Stimulated activated CD4-positive, alpha-beta T cell treated with anti-CD3 and anti-CD28 coated beads, Interleukin-1b, Interleukin-23, amount 100 ng/mL, for 1 hour (primary cell): ENCODE measurements around the gene STOML2.
"Not testable (repeated sequence)": the region's sequence is repeated elsewhere in the genome, so short reads cannot be mapped to it uniquely, and the experiment has no call there.

ENCODE experiments used
- DNase-seq, 2 donors: peaks; one replicate each; pipeline ENCODE4 v3.0.0-alpha.2; 2020; ENCODE audit warnings: low read depth in 2 of 2

STOML2 gene

DNA sequence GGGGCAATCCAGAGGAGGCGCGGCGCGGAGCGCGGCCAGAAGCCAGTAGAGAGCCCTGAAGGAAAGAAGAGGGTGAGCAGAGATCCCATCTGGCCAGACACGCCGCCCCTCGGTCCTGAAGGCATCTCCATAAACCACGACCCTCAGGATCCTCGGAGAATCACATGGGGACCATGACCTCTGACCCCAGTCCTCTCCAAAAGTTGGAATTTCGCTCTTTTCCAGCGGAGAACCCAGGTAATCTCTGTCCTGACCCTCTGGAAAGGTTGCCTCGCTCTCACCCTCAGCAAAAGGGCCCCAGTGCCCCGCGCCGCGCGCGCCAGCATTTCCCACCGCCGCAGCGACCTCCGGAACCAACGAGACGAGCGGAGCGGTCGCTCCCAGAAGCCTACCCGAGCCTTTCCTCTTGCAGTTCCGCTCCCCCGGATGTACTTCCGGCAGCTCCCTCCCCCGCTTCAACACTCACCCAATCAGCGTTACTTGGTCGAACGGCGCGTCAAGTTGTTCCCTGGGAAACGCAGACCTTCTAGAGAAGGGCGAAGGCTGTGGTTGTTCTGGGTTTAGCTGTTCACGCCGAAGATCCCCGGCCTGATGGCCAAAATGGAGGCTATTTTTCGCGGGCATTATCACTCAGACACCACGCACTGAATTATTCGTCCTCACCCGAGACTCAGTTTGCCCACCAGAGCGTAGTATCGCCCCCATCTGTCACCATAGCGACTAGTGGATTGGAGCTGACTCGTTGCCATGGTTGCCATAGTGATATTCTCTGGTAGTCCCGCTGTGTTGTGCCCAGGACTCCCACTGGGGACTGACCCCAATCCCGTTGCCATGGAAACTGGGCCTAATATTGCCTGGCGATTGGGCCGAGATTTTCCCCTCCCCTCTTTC, at the start of gene STOML2:
STOML2 (minus strand) TSS at position 363 of the 891 bp plus-strand sequence; CDS start at position 326, 37 bp downstream.
- peak; percentile 72 to 78 for DNase-seq

- not testable (repeated sequence) for DNase-seq
Observed at GRCh38 chr9:35147941-35148563, 45.1 kb upstream of the STOML2 start.

DNA sequence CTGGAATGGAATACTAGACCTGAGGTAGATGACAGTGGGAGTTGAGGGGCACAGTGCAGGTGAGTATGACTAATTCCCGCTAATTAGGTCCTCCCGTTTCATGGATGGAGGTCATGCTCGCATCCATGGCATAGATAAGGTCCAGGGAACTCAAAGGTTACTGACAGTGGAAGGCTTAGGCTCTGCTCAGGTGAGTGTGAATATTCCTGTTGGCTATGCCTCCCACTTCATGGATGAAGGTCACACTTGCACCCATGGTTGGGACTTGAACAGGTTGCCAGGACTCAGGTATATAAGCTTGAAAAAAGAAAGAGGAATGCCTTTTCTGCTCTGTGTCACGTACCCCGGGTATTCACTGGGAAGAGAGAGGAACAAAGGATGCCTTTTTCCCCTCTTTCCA, 39.1 kb upstream of the STOML2 start:
- DNase-seq: no peak

- DNase-seq: no peak
Observed at GRCh38 chr9:35140093-35140492, 37.2 kb upstream of the STOML2 start.

DNA sequence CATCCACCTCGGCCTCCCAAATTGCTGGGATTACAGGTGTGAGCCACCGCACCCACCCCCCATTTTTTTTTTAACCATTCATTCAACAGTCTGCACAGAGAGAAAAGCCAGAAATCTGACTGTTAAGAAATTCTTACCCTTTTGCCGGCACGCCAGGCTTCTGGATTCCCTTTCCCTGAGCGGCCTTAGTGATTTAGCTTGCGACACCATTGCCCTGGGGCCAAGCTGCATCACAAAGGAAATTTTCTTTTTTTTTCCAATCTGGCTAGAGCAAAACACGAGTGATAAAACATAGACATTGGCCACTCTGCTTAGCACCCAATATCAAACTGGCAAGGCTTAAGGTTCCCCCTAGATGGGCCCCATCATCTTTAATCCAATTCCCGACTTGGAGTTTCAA, 33.9 kb upstream of the STOML2 start:
- no peak for DNase-seq

DNA sequence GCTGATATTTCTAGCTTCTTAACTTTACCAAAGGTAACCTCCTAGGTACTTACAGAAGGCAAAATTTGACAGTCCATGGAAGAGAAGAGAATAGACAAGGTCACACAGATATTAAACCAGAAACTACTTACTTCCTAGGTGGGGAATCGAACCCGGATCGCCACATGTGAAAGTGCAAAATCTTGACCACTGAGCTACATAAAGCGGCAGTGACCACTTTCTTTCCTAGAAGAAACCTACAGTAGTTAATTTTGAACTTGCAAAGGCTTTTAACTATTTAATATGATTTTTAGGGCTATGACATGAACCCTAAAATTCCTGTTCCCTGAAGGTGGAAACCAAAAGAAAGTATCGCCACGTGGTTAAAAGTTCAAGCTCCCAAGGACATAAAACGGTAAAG, 33.1 kb upstream of the STOML2 start:
- no peak for DNase-seq

- no peak for DNase-seq
Observed at GRCh38 chr9:35134920-35135319, 32.0 kb upstream of the STOML2 start.

DNA sequence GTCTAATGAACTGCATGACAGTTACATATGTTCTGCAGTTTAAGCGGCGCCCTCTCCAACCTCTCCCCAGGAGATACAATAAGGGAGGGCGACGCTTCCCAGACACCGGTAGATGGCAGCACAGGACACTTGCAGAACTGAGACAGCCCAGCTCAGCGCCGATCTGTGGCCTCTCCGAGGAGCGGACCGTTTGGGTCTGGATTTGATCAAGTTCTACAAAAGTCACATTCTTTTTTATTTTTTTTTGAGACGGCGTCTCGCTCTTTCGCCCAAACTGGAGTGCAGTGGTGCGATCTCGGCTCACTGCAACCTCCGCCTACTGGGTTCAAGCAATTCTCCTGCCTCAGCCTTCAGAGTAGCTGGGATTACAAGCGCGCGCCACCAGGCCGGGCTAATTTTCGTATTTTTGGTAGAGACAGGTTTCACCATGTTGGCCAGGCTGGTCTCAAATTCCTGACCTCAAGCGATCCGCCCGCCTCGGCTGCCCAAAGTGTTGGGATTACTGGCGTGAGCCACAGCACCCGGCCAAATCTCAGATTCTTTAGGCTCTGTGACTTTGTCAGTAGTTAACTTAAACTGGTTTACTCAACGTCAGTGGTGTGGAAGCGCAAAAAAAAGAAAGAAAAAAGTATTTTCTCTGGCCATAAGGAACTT, 14.1 kb upstream of the STOML2 start:
- DNase-seq: peak; percentile 58 to 71

DNA sequence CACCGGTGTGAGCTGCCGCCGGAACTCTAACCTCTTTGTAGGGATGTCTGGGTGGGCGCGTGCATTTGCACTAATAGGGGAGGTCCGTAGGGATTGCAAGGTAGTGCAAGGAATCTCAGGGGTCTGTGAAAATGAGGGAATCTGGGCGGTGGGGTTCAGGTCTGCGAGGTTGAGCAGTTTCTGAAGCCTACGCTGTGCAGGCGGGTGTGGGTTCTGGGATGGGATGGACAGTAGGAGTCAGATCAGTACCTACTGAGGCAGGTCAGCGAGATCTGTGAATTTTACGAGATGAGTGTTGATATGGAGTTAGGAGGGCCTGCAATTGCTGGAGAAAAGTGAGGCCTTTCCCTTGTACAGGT, 13.6 kb upstream of the STOML2 start:
- DNase-seq: no peak

GRCh38 chr9:35115680-35116538, 13.0 kb upstream of the STOML2 start, which contains the start of gene ATOSB:
Gene ATOSB, minus strand, starts transcription at chr9:35115862. Its CDS starts 7,588 bp downstream, at chr9:35108274.
- peak; percentile 69 to 80 for DNase-seq

DNA sequence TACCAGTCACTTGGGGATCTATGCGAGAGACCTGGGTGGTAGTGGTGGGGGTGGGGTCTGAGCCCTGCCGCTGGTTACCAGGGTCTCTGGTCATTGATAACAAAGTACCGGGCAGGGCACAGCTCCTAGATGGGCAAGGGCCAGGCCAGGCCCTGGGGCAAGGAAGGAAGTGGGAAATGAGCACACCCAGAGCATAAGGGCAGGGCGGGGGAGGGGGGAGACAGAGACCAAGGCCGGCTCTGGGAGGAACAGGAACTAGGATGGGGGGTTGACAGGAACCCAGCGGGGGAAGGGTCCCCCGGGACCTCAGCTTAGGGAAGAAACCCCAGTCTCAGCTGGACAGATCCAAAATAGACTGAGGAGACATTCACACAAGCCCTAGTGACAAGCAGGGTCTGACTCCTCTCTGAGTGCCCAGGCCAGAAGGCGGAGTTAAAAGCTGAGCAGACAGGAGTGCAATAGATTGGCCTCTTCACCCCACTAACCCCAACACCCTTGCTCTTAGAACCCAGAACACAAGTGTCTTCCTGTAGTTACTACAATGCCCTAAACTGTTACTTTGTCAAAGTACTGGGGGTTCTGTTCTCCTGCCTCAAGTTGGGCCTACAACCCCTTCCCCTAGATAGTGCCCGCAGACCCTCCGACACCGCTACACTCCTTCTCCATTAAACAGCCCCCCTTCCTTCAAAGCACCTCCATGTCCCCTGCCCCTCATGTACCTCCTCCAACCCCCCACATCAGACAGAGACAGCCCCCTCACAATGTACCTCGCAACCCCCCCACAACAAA, 12.1 kb upstream of the STOML2 start:
- no peak for DNase-seq

DNA sequence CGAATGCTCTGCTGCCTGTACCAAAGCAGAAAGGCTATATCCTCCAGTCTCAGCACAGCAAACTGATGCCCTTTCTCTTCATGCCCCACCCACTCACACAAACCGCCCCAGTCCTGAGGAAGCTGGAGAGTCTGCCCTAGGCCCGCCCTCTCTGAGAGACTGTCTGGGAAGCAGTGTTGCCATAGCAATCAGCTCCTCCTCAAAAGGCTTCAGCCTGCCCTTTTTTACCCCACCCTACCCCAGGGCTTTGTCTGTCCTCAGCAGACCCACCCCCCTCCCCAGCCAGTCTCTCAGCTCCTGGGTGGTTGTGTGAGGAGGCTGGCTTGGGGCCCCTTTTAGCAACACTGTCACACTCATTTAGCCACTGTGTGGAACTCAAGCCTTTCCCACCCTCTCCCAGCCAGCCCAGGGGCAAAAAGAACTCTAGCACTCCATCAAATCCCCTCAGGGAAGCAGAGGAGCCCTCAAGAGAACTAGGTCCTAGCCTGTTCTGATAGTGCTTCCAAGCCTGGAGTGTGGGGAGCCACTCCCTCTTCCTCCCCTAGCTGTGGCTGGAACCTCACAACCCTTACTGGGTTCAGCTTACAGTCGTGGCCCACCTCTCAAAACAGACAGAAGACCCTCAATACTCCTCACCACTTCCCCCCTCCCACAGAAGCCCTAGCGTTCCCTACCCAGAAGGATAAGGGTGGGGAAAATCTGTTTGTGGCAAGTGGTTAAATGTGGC, 11.3 kb upstream of the STOML2 start:
- peak in 1 of 2 donors; percentile 37 for DNase-seq

DNA sequence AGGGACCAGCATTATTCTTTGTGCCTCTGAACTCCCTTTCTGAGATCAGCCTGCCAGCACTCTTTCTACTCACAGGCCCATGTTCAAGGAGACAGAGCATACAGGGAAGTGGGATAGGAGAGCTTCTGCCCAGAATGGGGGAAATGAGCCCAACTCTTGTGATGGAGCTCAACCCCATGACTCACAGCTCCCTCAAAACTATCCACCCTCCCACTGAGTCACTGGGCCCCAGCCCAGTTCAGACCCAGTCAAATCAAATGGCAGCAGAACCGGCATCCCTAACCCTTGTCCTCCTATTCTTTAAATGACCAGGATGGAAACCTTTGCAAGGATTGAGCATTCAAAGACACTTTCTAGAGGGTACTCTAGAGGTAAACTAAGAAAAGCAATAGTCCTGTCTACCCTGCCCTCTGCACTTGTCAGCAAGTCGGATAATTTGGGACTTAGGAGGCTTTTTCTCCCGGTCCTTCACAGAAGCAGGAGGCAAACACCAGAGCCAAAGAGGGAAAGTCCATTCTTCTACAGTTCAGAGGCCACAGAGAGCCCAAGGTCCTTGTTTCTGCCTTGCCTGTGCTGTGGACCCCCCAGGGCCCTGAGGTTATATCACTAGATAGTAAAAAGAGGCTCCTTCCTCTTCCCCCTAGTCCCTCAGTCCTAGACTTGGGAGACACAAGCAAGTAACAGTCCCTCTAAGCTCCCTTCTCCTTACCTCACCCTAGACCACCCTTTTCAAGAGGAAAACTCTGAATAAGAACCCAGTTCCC, 9.5 kb upstream of the STOML2 start:
- no peak for DNase-seq

DNA sequence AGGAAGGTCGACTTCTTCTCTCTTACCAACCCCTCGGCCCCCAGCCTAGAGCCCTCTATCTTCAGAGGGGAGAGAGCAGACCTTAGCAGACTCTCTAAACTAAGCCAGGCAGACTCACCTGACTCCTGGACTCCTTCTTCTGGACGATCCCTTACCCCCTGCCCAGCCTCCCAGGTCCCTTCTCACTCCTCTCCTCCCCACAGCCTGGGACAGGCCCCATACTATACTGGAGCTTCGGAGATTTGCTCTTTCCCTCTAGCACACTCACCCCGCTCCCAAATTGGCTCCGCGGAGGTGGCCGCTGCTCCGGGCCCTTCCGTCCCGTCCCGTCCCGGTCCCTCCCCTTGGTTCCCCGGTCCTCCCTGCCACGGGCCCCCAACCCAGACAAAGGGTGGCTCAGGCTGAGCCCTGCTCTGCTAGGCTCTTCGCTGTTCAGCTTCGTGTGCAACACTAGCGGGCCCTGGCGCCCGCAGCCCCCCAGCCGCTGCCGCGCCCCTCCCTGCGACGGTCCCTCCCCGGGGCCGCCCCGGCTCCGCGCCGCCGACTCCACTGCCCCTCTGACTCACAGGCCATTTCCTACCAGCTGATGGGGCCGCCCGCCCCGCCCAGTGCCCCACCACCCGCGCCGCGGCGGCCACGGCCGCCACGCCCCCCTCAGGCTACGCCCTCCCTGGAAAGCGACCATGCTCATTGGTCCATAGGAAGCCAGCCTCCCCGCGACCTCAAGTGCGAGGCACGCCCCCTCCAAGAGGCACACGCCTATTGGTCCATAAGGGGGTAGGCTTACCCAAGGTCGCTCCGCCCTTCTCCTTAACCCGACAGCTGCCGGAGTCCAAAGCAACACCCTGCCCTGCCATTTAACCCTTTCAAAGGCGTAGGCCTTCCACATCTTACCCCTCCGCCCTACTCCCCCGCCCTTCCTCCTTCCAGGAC, 8.3 kb upstream of the STOML2 start:
- peak; percentile 92 to 93 for DNase-seq

DNA sequence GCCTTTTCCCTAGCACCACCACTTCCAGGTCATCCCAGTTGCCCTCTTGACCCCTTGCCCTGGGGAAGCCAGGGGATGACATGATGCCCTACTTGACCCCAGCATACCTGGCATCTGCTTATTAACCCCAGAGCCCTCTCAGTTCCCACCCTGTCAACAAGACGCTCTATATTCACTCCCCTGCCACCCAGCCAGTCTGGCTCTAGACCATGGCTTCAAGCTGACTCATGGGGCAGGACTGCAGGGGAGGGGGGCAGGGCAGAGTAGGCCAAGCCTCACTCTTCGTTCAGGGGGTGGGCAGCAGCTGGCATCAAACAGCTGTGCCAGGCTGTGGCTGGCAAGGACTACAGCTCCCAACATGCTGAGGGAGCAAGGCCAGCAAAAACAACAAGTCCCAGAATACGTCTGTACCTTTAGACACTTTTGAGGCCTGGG, 7.4 kb upstream of the STOML2 start:
- no peak for DNase-seq

- no peak for DNase-seq
Observed at GRCh38 chr9:35108946-35109575, 6.1 kb upstream of the STOML2 start.

GRCh38 chr9:35108461-35108860, 5.5 kb upstream of the STOML2 start:
- no peak for DNase-seq
